Stomach (tissue), 9 donors: Measurements from ENCODE around the gene ELMO1. TPM values are rescaled to one million over a fixed set of nuclear protein-coding genes. Genes with fewer than 3 reads are reported as not detected.

ENCODE experiments used
- DNase-seq, 2 donors: peaks; one replicate each; pipeline versions ENCODE4 v3.0.0 to v3.0.0-alpha.2; 2013 to 2019
- H3K27ac ChIP-seq, 5 donors: fragments of 200-600 bp in 4 of 5; sonication (generic) in 4 of 5; one replicate each; pipeline ENCODE4 v1.5.1; 2013 to 2019; ENCODE audit warnings: mild to moderate bottlenecking in 1 of 5, moderate library complexity in 1 of 5
- H3K27me3 ChIP-seq, 3 donors: fragments of 200-600 bp; sonication (generic); one replicate each; pipeline ENCODE4 v1.5.1; 2017 to 2019; ENCODE audit warnings: mixed run types in 1 of 3
- H3K36me3 ChIP-seq, 4 donors: fragments of 200-600 bp; sonication (generic); 1 replicate in 3 of 4; 2 replicates in 1 of 4; pipeline ENCODE4 v1.5.1; 2016 to 2019
- H3K4me1 ChIP-seq, 4 donors: fragments of 200-600 bp; sonication (generic); one replicate each; pipeline ENCODE4 v1.5.1; 2016 to 2019
- H3K4me3 ChIP-seq, 4 donors: fragments of 200-600 bp; sonication (generic) in 3 of 4; one replicate each; pipeline ENCODE4 v1.5.1; 2016 to 2019; ENCODE audit warnings: mild to moderate bottlenecking in 1 of 4
- H3K9me3 ChIP-seq, 4 donors: fragments of 200-600 bp; sonication (generic); one replicate each; pipeline ENCODE4 v1.5.1; 2016 to 2019
- EP300 ChIP-seq: sonication (generic); formaldehyde crosslinking; IDR thresholded peaks from one replicate; pipeline ENCODE4 v1.6.1; 2017; ENCODE audit warnings: antibody characterized with exemption
- POLR2A ChIP-seq, 4 donors: fragments of 450-650 bp; IDR thresholded peaks; one replicate each; pipeline ENCODE4 v1.6.1; 2016; ENCODE audit warnings: antibody characterized with exemption in 4 of 4, control low read depth in 2 of 4, mild to moderate bottlenecking in 1 of 4, moderate library complexity in 1 of 4
- POLR2AphosphoS5 ChIP-seq, 3 donors: sonication (generic); formaldehyde crosslinking; IDR thresholded peaks; one replicate each; pipeline ENCODE4 v1.6.1; 2016; ENCODE audit warnings: antibody characterized with exemption in 3 of 3
- WGBS, 5 donors: extraction: QIAGEN DNeasy Blood & Tissue Kit in 3 of 5; methylation state at CpG; one replicate each; pipeline versions ENCODE4 v1.1.5 to v1.1.7; 2013 to 2018; 5-methylcytosine and 5-hydroxymethylcytosine counted together
- intact Hi-C: fragments of 100-400 bp; cut with DNase I; formaldehyde crosslinking; loops from one replicate; pipeline ENCODE4 v1.15.1; 2023; ENCODE audit warnings: low total_unique reads
- polyA plus RNA-seq, 3 donors: library from polyadenylated mRNA; stranded (reverse); fragments of 200-250 nt; gene quantifications; one replicate each; pipeline ENCODE4 v1.2.3, GENCODE V29; 2013
- total RNA-seq, 5 donors: library from RNA; depleted of rRNA; stranded (reverse); fragments of >200 nt; gene quantifications; one replicate each; pipeline versions ENCODE4 v1.1.0 to v1.2.3, GENCODE V29; 2014 to 2016
- TF ChIP-seq, protein P1 (sequence below), 7 experiments: fragments of 450-650 bp in 4 of 7; fragments of 200-600 bp in 3 of 7; sonication (generic) in 3 of 7; IDR thresholded peaks; one replicate each; pipeline ENCODE4 v1.5.1; 2016 to 2019; ENCODE audit warnings: antibody characterized with exemption in 7 of 7, control low read depth in 2 of 7, mild to moderate bottlenecking in 1 of 7
- donor health status: healthy with polysubstance abuse.
- donor health status: Bipolar disorder and iron deficiency.
- donor health status: healthy.

ELMO1 gene
- total and polyA plus RNA-seq, 8 donors: 4.1 to 117 (median 44.8) TPM

DNA sequence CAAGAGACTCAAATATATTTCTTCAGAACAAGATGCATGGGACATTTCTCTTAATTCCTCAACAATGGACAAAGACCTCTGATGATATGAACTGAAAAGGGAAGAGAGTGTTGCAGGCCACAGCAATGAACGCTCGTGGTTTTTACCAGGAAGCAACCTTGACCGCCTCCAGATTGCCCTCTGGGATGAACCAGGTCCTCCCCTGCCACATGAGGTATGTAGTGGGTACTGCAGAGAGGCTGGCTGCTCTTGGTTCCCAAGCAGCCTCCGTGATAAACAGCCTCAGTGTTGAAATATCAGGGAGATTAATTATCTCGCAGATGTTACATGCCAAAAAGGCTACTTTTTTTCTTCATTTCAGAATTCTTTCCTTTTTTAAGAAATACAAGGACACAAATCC, 338.8 kb downstream of the ELMO1 start:
- Histone ChIP-seq H3K36me3 (no peaks in the 10 kb centered on the region), H3K9me3 (no peaks in the 10 kb centered on the region), H3K4me1 (peaks cover 0 to 27% (median 11%) of the 10 kb centered on the region in 4 donors), H3K4me3 (no peak overlapping the region), H3K27me3 (no peaks in the 10 kb centered on the region), H3K27ac (peak overlapping the region in 1 of 5 donors; percentile 50)
- 44 to 70% (median 60%) methylated on average over 5 of the region's 5 CpGs for WGBS, 5 donors
- TF ChIP-seq EP300: no peak
- TF ChIP-seq POLR2AphosphoS5 (IDR thresholded peaks at IDR 0.05): peak in 1 of 3 donors; percentile 6
- TF ChIP-seq, protein P1, sequence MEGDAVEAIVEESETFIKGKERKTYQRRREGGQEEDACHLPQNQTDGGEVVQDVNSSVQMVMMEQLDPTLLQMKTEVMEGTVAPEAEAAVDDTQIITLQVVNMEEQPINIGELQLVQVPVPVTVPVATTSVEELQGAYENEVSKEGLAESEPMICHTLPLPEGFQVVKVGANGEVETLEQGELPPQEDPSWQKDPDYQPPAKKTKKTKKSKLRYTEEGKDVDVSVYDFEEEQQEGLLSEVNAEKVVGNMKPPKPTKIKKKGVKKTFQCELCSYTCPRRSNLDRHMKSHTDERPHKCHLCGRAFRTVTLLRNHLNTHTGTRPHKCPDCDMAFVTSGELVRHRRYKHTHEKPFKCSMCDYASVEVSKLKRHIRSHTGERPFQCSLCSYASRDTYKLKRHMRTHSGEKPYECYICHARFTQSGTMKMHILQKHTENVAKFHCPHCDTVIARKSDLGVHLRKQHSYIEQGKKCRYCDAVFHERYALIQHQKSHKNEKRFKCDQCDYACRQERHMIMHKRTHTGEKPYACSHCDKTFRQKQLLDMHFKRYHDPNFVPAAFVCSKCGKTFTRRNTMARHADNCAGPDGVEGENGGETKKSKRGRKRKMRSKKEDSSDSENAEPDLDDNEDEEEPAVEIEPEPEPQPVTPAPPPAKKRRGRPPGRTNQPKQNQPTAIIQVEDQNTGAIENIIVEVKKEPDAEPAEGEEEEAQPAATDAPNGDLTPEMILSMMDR (IDR thresholded peaks at IDR 0.05): no peak
- peak in 1 of 2 donors; percentile 62 for DNase-seq
- intact Hi-C loops: no loop called here

GRCh38 chr7:37109016-37109683, 339.5 kb downstream of the ELMO1 start:
- intact Hi-C loops: no loop called here
- DNase-seq: peak in 1 of 2 donors; percentile 53
- Histone ChIP-seq H3K36me3 (no peaks in the 10 kb centered on the region), H3K4me3 (no peak overlapping the region), H3K9me3 (no peaks in the 10 kb centered on the region), H3K4me1 (peaks cover 0 to 27% (median 11%) of the 10 kb centered on the region in 4 donors), H3K27ac (peak overlapping the region in 1 of 5 donors; percentile 50), H3K27me3 (no peaks in the 10 kb centered on the region)
- 49 to 63% (median 58%) methylated on average over 11 of the region's 11 CpGs for WGBS, 5 donors
- TF ChIP-seq EP300 (no peak), POLR2AphosphoS5 (IDR thresholded peaks at IDR 0.05) (no peak), POLR2A (IDR thresholded peaks at IDR 0.05) (no peak)
- TF ChIP-seq, protein P1 (IDR thresholded peaks at IDR 0.05): no peak

- H3K27ac ChIP-seq: no peak overlapping the region
- intact Hi-C loops: no loop called here
- peaks cover 0 to 27% (median 11%) of the 10 kb centered on the region in 4 donors for H3K4me1 ChIP-seq
- WGBS, 5 donors: 64 to 92% (median 88%) methylated on average over 1 of the region's 1 CpG
- TF ChIP-seq EP300 (no peak), POLR2A (IDR thresholded peaks at IDR 0.05) (no peak), POLR2AphosphoS5 (IDR thresholded peaks at IDR 0.05) (no peak)
- TF ChIP-seq, protein P1 (IDR thresholded peaks at IDR 0.05): no peak
- no peaks in the 10 kb centered on the region for H3K36me3 ChIP-seq
- H3K4me3 ChIP-seq: no peak overlapping the region
- H3K9me3 ChIP-seq: no peaks in the 10 kb centered on the region
- H3K27me3 ChIP-seq: no peaks in the 10 kb centered on the region
- DNase-seq: no peak
Measured at GRCh38 chr7:37108615-37109014, 340.0 kb downstream of the ELMO1 start.

DNA sequence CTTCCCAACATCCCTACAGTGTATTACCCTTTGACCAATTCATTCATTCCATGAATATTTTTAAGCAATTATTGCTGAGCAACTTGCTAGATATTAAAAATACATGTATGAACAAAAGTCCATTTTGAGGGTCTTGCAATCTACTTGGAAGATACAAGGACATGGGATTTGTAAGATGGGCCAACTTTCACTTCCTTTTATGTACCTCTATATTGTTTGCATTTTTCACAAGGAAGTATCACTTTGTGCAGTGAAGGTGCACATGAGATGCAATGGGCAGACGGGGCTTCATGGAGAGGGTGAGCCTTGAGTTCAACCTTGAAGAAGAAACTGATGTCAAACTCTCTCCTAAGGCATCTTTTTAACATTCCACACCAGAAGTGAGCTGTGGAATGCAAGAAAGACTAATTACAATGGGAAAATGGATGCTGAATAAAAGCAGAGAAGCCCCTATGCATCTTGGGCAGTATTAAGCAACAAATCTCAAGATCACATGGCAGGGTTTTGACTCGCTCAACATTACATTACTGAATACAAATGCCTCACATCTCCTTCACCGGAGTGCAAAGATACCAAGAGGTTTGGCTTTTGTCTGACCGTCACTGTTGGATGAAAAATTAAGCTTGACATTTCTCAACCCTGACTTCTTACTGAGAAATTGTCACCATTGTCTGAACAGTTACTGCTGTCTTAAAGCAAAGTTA, 341.5 kb downstream of the ELMO1 start:
- H3K4me3 ChIP-seq: no peak overlapping the region
- H3K9me3 ChIP-seq: no peaks in the 10 kb centered on the region
- H3K4me1 ChIP-seq: peaks cover 0 to 27% (median 11%) of the 10 kb centered on the region in 4 donors
- 78 to 84% (median 84%) methylated on average over 4 of the region's 4 CpGs for WGBS, 5 donors
- intact Hi-C loops: no loop called here
- no peak for TF ChIP-seq POLR2A (IDR thresholded peaks at IDR 0.05)
- TF ChIP-seq, protein P1 (IDR thresholded peaks at IDR 0.05): no peak
- no peak for TF ChIP-seq EP300
- H3K27ac ChIP-seq: no peak overlapping the region
- no peaks in the 10 kb centered on the region for H3K36me3 ChIP-seq
- H3K27me3 ChIP-seq: no peaks in the 10 kb centered on the region
- no peak for DNase-seq
